Measurements from ENCODE around the gene ISCU.

ISCU gene

GRCh38 chr12:108562348-108563135, at the start of gene ISCU:
Gene ISCU, plus strand, starts transcription at chr12:108562596. Its CDS starts 27 bp downstream, at chr12:108562623.
- peak; percentile 86 to 90 for DNase-seq (ENCODE audit: low read depth in 2 of 2)

GRCh38 chr12:108514468-108514972, 47.9 kb upstream of the ISCU start:
- no peak for DNase-seq (ENCODE audit: low read depth in 2 of 2)

- peak; percentile 92 for DNase-seq (ENCODE audit: low read depth in 2 of 2)
Measured at GRCh38 chr12:108514973-108515814, 47.2 kb upstream of the ISCU start, which contains the start of gene FICD. Gene FICD, plus strand, starts transcription at chr12:108515277. Its CDS starts 1,696 bp downstream, at chr12:108516973.

- DNase-seq (ENCODE audit: low read depth in 2 of 2): no peak
Measured at GRCh38 chr12:108515916-108516315, 46.5 kb upstream of the ISCU start.

GRCh38 chr12:108516511-108517275, 45.7 kb upstream of the ISCU start:
- DNase-seq (ENCODE audit: low read depth in 2 of 2): no peak

- no peak for DNase-seq (ENCODE audit: low read depth in 2 of 2)
Measured at GRCh38 chr12:108517288-108518100, 44.9 kb upstream of the ISCU start.

GRCh38 chr12:108518101-108518715, 44.2 kb upstream of the ISCU start:
- DNase-seq (ENCODE audit: low read depth in 2 of 2): no peak

GRCh38 chr12:108518716-108519496, 43.5 kb upstream of the ISCU start:
- DNase-seq (ENCODE audit: low read depth in 2 of 2): no peak

- no peak for DNase-seq (ENCODE audit: low read depth in 2 of 2)
Measured at GRCh38 chr12:108519558-108519957, 42.8 kb upstream of the ISCU start.

- DNase-seq (ENCODE audit: low read depth in 2 of 2): no peak
Measured at GRCh38 chr12:108523365-108523764, 39.0 kb upstream of the ISCU start.

GRCh38 chr12:108525681-108526080, 36.7 kb upstream of the ISCU start:
- DNase-seq (ENCODE audit: low read depth in 2 of 2): no peak

GRCh38 chr12:108526482-108527165, 35.8 kb upstream of the ISCU start:
- DNase-seq (ENCODE audit: low read depth in 2 of 2): peak in 1 of 2 experiments; percentile 10

GRCh38 chr12:108527166-108527496, 35.3 kb upstream of the ISCU start:
- no peak for DNase-seq (ENCODE audit: low read depth in 2 of 2)

- DNase-seq (ENCODE audit: low read depth in 2 of 2): peak; percentile 38 to 43
Measured at GRCh38 chr12:108530161-108530560, 32.2 kb upstream of the ISCU start.

- DNase-seq (ENCODE audit: low read depth in 2 of 2): peak; percentile 31 to 47
Measured at GRCh38 chr12:108531929-108532848, 30.2 kb upstream of the ISCU start.

- no peak for DNase-seq (ENCODE audit: low read depth in 2 of 2)
Measured at GRCh38 chr12:108538146-108538545, 24.2 kb upstream of the ISCU start.

GRCh38 chr12:108538616-108539195, 23.7 kb upstream of the ISCU start:
- DNase-seq (ENCODE audit: low read depth in 2 of 2): no peak

GRCh38 chr12:108542320-108542719, 20.1 kb upstream of the ISCU start:
- DNase-seq (ENCODE audit: low read depth in 2 of 2): no peak
